SK-N-SH (cell line): ENCODE measurements around the gene NTM. TPM values are rescaled to one million over a fixed set of nuclear protein-coding genes. Genes with fewer than 3 reads are reported as not detected.

Experiments
- CTCF ChIA-PET: fragments of 300-600, 350-600 bp; formaldehyde crosslinking; extraction: SDS; loops from one replicate; lab custom pipeline; 2021; lab: Yijun Ruan, JAX
- POLR2A ChIA-PET: fragments of 350-600 bp; sonication (Branson Sonifier 250); formaldehyde crosslinking; extraction: SDS; loops from one replicate; lab custom pipeline; 2020; ENCODE audit warnings: antibody characterized with exemption, inconsistent platforms; lab: Yijun Ruan, JAX
- DNase-seq: peaks from one replicate; pipeline ENCODE4 v3.0.0; 2012
- H2AFZ ChIP-seq: fragments of 200-600 bp; sonication (generic); 2 replicates; pipeline ENCODE4 v1.8.1; 2016; ENCODE audit warnings: antibody characterized with exemption, mild to moderate bottlenecking, low read depth
- H3F3A ChIP-seq: fragments of 200-600 bp; sonication (generic); replicated peaks from 2 replicates; pipeline ENCODE3; 2016; ENCODE audit warnings: antibody characterized with exemption, mild to moderate bottlenecking; ENCODE audit not compliant: insufficient read depth
- H3K27ac ChIP-seq, 2 experiments: fragments of 200-500 bp in 1 of 2; fragments of 200-600 bp in 1 of 2; sonication (Bioruptor generic) in 1 of 2; sonication (generic), shearing (Covaris generic) in 1 of 2; 2 replicates each; pipeline versions ENCODE4 v1.5.1 to v1.6.1; 2014 to 2016; ENCODE audit warnings: low read depth in 2 of 2, inconsistent platforms in 1 of 2, low read length in 1 of 2, mild to moderate bottlenecking in 1 of 2, mixed read lengths in 1 of 2
- H3K27me3 ChIP-seq: fragments of 200-600 bp; sonication (generic), shearing (Covaris generic); 2 replicates; pipeline ENCODE4 v1.6.1; 2016; ENCODE audit warnings: mixed run types; ENCODE audit not compliant: insufficient read depth
- H3K36me3 ChIP-seq, 2 experiments: fragments of 200-500 bp in 1 of 2; fragments of 200-600 bp in 1 of 2; sonication (Bioruptor generic) in 1 of 2; sonication (generic) in 1 of 2; replicated peaks in 1 of 2; 2 replicates each; pipeline versions ENCODE3 to v1.5.1; 2014 to 2016; ENCODE audit warnings: low read length in 1 of 2, mild to moderate bottlenecking in 1 of 2; ENCODE audit not compliant: insufficient read depth in 2 of 2, control insufficient read depth in 1 of 2
- H3K4me1 ChIP-seq, 2 experiments: fragments of 200-500 bp in 1 of 2; fragments of 200-600 bp in 1 of 2; sonication (Bioruptor generic) in 1 of 2; sonication (generic), shearing (Covaris generic) in 1 of 2; 2 replicates each; pipeline versions ENCODE4 v1.5.1 to v1.6.1; 2014 to 2016; ENCODE audit warnings: low read depth in 1 of 2, low read length in 1 of 2, mixed run types in 1 of 2; ENCODE audit not compliant: insufficient read depth in 2 of 2, control insufficient read depth in 1 of 2
- H3K4me2 ChIP-seq: fragments of 200-600 bp; sonication (generic), shearing (Covaris generic); 2 replicates; pipeline ENCODE4 v1.6.1; 2017; ENCODE audit warnings: mixed run types
- H3K4me3 ChIP-seq, 2 experiments: fragments of 200-500 bp in 1 of 2; fragments of 200-600 bp in 1 of 2; sonication (Bioruptor generic) in 1 of 2; sonication (generic), shearing (Covaris generic) in 1 of 2; 2 replicates each; pipeline versions ENCODE4 v1.5.1 to v1.8.1; 2014 to 2016; ENCODE audit warnings: low read depth in 2 of 2, inconsistent platforms in 1 of 2, low read length in 1 of 2, mild to moderate bottlenecking in 1 of 2, mixed read lengths in 1 of 2, moderate library complexity in 1 of 2
- H3K79me2 ChIP-seq: fragments of 200-600 bp; sonication (generic); 2 replicates; pipeline ENCODE4 v1.8.1; 2017; ENCODE audit warnings: mild to moderate bottlenecking; ENCODE audit not compliant: insufficient read depth
- H3K9ac ChIP-seq: fragments of 200-600 bp; sonication (generic); 2 replicates; pipeline ENCODE4 v1.6.1; 2017; ENCODE audit warnings: mixed run types
- H3K9me2 ChIP-seq: fragments of 200-600 bp; sonication (generic); 2 replicates; pipeline ENCODE4 v1.6.1; 2017; ENCODE audit warnings: mixed run types
- H3K9me3 ChIP-seq: fragments of 200-600 bp; sonication (generic); 2 replicates; pipeline ENCODE4 v1.6.1; 2017; ENCODE audit warnings: mixed run types, mild to moderate bottlenecking, moderate library complexity
- H4K20me1 ChIP-seq: fragments of 200-600 bp; sonication (generic); 2 replicates; pipeline ENCODE4 v1.6.1; 2017; ENCODE audit warnings: mild to moderate bottlenecking, mixed run types; ENCODE audit not compliant: insufficient read depth
- CTCF ChIP-seq: fragments of 200-600 bp; sonication (generic); IDR thresholded peaks from 2 replicates; pipeline ENCODE4 v1.6.1; 2017; ENCODE audit warnings: antibody characterized with exemption, mild to moderate bottlenecking, moderate library complexity
- EP300 ChIP-seq, 2 experiments: IDR thresholded peaks; 2 replicates each; pipeline versions ENCODE4 v1.4.0 to v1.6.1; 2012; ENCODE audit warnings: borderline replicate concordance in 1 of 2, low read depth in 1 of 2, low read length in 1 of 2
- EZH2phosphoT487 ChIP-seq: fragments of 200-600 bp; sonication (generic); IDR thresholded peaks from 2 replicates; pipeline ENCODE4 v1.6.1; 2017; ENCODE audit warnings: low read depth, mixed run types, mild to moderate bottlenecking, antibody characterized with exemption, moderate library complexity, borderline replicate concordance
- FOXJ3 ChIP-seq: sonication (generic); formaldehyde crosslinking; IDR thresholded peaks from 2 replicates; pipeline ENCODE4 v1.5.1; 2020; ENCODE audit warnings: mild to moderate bottlenecking, missing genetic modification reagents
- FOXM1 ChIP-seq: IDR thresholded peaks from 2 replicates; pipeline ENCODE4 v1.4.0; 2012; ENCODE audit warnings: low read depth, mild to moderate bottlenecking
- GATA2 ChIP-seq: sonication (generic); formaldehyde crosslinking; IDR thresholded peaks from 2 replicates; pipeline ENCODE4 v1.5.0; 2020; ENCODE audit warnings: mild to moderate bottlenecking, missing genetic modification reagents
- MEF2A ChIP-seq: IDR thresholded peaks from 2 replicates; pipeline ENCODE4 v1.4.0; 2012; ENCODE audit warnings: low read depth, borderline replicate concordance
- RAD21 ChIP-seq: IDR thresholded peaks from 2 replicates; pipeline ENCODE4 v1.6.1; 2012; ENCODE audit warnings: mild to moderate bottlenecking, low read length
- RCOR1 ChIP-seq: fragments of 150-350 bp; IDR thresholded peaks from 2 replicates; pipeline ENCODE4 v1.6.1; 2017; ENCODE audit warnings: antibody characterized with exemption, low read length
- RFX5 ChIP-seq: IDR thresholded peaks from 2 replicates; pipeline ENCODE4 v1.6.1; 2012; ENCODE audit warnings: mild to moderate bottlenecking, improper control_type of control experiment, low read length
- RXRA ChIP-seq: IDR thresholded peaks from 2 replicates; pipeline ENCODE4 v1.4.0; 2012; ENCODE audit warnings: low read depth, mild to moderate bottlenecking, borderline replicate concordance
- TEAD4 ChIP-seq: IDR thresholded peaks from 2 replicates; pipeline ENCODE4 v1.4.0; 2012; ENCODE audit warnings: mild to moderate bottlenecking, borderline replicate concordance; ENCODE audit not compliant: insufficient read depth
- YY1 ChIP-seq: IDR thresholded peaks from 2 replicates; pipeline ENCODE4 v1.4.0; 2012; ENCODE audit warnings: low read depth, mild to moderate bottlenecking
- ZBTB33 ChIP-seq: IDR thresholded peaks from 2 replicates; pipeline ENCODE4 v1.4.0; 2012; ENCODE audit warnings: low read depth, borderline replicate concordance
- WGBS: methylation state at CpG from one replicate; pipeline ENCODE4 v1.1.6; 2017; ENCODE audit warnings: low lambda C conversion rate; 5-methylcytosine and 5-hydroxymethylcytosine counted together
- polyA plus RNA-seq, 3 experiments: library from polyadenylated mRNA; depleted of rRNA; stranded (reverse); fragments of >200 nt; gene quantifications; 2 replicates each; pipeline ENCODE4 v1.2.3, GENCODE V29; 2012
- TF ChIP-seq, protein P1 (sequence below): IDR thresholded peaks from 2 replicates; pipeline ENCODE4 v1.4.0; 2012; ENCODE audit warnings: low read depth
- TF ChIP-seq, protein P2 (sequence below): fragments of 150-350 bp; IDR thresholded peaks from 2 replicates; pipeline ENCODE4 v1.6.1; 2016; ENCODE audit warnings: mild to moderate bottlenecking, low read depth, low read length
- TF ChIP-seq, protein P3 (sequence below): IDR thresholded peaks from 2 replicates; pipeline ENCODE4 v1.6.1; 2012; ENCODE audit warnings: mild to moderate bottlenecking, low read depth, low read length, moderate library complexity

The NTM gene
- polyA plus RNA-seq, 1 of the 3 experiments (the other 2 are of a cell fraction), result 20.0 TPM

- no peak overlapping the region for H3K4me3 ChIP-seq
- ChIA-PET CTCF (interaction anchor here (1.6 kb wide), 1 partner anchor 20 kb away, joined by 6 read pairs; no protein-coding TSS in a partner anchor), POLR2A (no interaction called here)
- H3K79me2 ChIP-seq, result no peaks in the 10 kb centered on the region
- H3K9me2 ChIP-seq, result no peaks in the 10 kb centered on the region
- DNase-seq, result no peak
- no peaks in the 10 kb centered on the region for H3F3A ChIP-seq
- no peak for TF ChIP-seq RFX5
- no peak for TF ChIP-seq FOXM1
- TF ChIP-seq RAD21, result no peak
- TF ChIP-seq GATA2 (CRISPR knock-in tag), result no peak
- TF ChIP-seq YY1, result no peak
- no peak for TF ChIP-seq FOXJ3 (CRISPR knock-in tag)
- TF ChIP-seq EP300 (IDR thresholded peaks at IDR 0.05; ENCODE audit: borderline replicate concordance in 1 of 2, low read depth in 1 of 2, low read length in 1 of 2), result no peak
- TF ChIP-seq, protein P1, sequence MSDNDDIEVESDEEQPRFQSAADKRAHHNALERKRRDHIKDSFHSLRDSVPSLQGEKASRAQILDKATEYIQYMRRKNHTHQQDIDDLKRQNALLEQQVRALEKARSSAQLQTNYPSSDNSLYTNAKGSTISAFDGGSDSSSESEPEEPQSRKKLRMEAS, result no peak
- TF ChIP-seq, protein P2, sequence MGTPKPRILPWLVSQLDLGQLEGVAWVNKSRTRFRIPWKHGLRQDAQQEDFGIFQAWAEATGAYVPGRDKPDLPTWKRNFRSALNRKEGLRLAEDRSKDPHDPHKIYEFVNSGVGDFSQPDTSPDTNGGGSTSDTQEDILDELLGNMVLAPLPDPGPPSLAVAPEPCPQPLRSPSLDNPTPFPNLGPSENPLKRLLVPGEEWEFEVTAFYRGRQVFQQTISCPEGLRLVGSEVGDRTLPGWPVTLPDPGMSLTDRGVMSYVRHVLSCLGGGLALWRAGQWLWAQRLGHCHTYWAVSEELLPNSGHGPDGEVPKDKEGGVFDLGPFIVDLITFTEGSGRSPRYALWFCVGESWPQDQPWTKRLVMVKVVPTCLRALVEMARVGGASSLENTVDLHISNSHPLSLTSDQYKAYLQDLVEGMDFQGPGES, result no peak
- TF ChIP-seq, protein P3, sequence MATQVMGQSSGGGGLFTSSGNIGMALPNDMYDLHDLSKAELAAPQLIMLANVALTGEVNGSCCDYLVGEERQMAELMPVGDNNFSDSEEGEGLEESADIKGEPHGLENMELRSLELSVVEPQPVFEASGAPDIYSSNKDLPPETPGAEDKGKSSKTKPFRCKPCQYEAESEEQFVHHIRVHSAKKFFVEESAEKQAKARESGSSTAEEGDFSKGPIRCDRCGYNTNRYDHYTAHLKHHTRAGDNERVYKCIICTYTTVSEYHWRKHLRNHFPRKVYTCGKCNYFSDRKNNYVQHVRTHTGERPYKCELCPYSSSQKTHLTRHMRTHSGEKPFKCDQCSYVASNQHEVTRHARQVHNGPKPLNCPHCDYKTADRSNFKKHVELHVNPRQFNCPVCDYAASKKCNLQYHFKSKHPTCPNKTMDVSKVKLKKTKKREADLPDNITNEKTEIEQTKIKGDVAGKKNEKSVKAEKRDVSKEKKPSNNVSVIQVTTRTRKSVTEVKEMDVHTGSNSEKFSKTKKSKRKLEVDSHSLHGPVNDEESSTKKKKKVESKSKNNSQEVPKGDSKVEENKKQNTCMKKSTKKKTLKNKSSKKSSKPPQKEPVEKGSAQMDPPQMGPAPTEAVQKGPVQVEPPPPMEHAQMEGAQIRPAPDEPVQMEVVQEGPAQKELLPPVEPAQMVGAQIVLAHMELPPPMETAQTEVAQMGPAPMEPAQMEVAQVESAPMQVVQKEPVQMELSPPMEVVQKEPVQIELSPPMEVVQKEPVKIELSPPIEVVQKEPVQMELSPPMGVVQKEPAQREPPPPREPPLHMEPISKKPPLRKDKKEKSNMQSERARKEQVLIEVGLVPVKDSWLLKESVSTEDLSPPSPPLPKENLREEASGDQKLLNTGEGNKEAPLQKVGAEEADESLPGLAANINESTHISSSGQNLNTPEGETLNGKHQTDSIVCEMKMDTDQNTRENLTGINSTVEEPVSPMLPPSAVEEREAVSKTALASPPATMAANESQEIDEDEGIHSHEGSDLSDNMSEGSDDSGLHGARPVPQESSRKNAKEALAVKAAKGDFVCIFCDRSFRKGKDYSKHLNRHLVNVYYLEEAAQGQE, result no peak
- no peak for TF ChIP-seq EZH2phosphoT487
- no peak for TF ChIP-seq RCOR1
- TF ChIP-seq CTCF, result no peak
- no peak for TF ChIP-seq TEAD4
- no peak for TF ChIP-seq ZBTB33
- no peak for TF ChIP-seq MEF2A
- no peak for TF ChIP-seq RXRA
- H3K9me3 ChIP-seq, result no peaks in the 10 kb centered on the region
- no peaks in the 10 kb centered on the region for H4K20me1 ChIP-seq
- no peak overlapping the region for H3K4me2 ChIP-seq
- H3K36me3 ChIP-seq, result no peaks in the 10 kb centered on the region
- H3K4me1 ChIP-seq, result peaks cover 0 to 2% of the 10 kb centered on the region in 2 experiments; a peak in 1 of 4 replicates
- H3K27ac ChIP-seq, result no peak overlapping the region
- H2AFZ ChIP-seq, result no peak overlapping the region
- 50% methylated on average over 1 of the region's 1 CpG for WGBS
- H3K27me3 ChIP-seq, result no peaks in the 10 kb centered on the region
- H3K9ac ChIP-seq, result no peak overlapping the region
Observed at GRCh38 chr11:132094598-132094997, 724.2 kb downstream of the NTM start.
